SKM-1 treated with dmso at 0.1 percent for 144 hours (cell line): ENCODE measurements around the gene TK1.
"Not testable (repeated sequence)": the region's sequence is repeated elsewhere in the genome, so short reads cannot be mapped to it uniquely, and the experiment has no call there.

Source experiments
- DNase-seq: peaks from one replicate; lab custom pipeline; 2025; ENCODE audit not compliant: unreplicated experiment; lab: John Stamatoyannopoulos, UW

Gene TK1

GRCh38 chr17:78154903-78155811, 31.7 kb downstream of the TK1 start:
- peak; percentile 86 for DNase-seq

- DNase-seq, result no peak
Measured at GRCh38 chr17:78151514-78152008, 35.3 kb downstream of the TK1 start.

GRCh38 chr17:78148286-78149016, 38.4 kb downstream of the TK1 start:
- DNase-seq, result no peak

- peak; percentile 54 for DNase-seq
Measured at GRCh38 chr17:78147315-78147998, 39.4 kb downstream of the TK1 start.

GRCh38 chr17:78146881-78147280, 40.0 kb downstream of the TK1 start:
- DNase-seq, result no peak

- DNase-seq, result no peak
Measured at GRCh38 chr17:78146471-78146869, 40.4 kb downstream of the TK1 start.

GRCh38 chr17:78144736-78145641, 41.9 kb downstream of the TK1 start:
- DNase-seq, result no peak

- DNase-seq, result peak; percentile 95
Measured at GRCh38 chr17:78144147-78144719, 42.6 kb downstream of the TK1 start.

GRCh38 chr17:78143214-78144146, 43.4 kb downstream of the TK1 start:
- no peak for DNase-seq

GRCh38 chr17:78142119-78142861, 44.6 kb downstream of the TK1 start:
- DNase-seq, result no peak

- DNase-seq, result no peak
Measured at GRCh38 chr17:78141437-78142118, 45.3 kb downstream of the TK1 start.

GRCh38 chr17:78140169-78141051, 46.4 kb downstream of the TK1 start:
- DNase-seq, result peak; percentile 96

- DNase-seq, result not testable (repeated sequence)
Measured at GRCh38 chr17:78139861-78140168, 47.0 kb downstream of the TK1 start.

GRCh38 chr17:78138204-78139060, 48.4 kb downstream of the TK1 start:
- no peak for DNase-seq

- DNase-seq, result peak; percentile 78
Measured at GRCh38 chr17:78137392-78138203, 49.3 kb downstream of the TK1 start.
